ENCODE measurements around the gene FANCE.
"Not testable (repeated sequence)": the region's sequence is repeated elsewhere in the genome, so short reads cannot be mapped to it uniquely, and the experiment has no call there.

The FANCE gene

DNA sequence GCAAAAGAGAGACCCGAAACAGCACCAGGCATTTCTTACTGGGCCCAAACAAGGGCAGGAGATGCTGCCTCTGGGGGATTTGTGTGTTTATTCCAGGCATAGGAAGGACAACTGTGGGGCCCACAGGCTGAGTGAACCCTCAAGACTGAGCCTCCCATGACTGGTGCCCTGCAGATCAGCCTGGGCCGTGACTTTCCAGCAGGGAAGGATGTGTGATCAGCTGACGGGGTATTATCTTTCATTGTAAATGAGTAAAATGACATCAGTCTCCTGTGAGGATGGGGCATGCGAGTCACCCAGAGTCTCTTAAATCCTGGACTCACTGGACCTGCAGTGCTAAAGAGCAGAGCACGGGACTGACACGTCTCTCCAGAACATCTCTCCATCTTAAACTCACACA lies 48.6 kb downstream of the FANCE start:
- no peak for DNase-seq

DNA sequence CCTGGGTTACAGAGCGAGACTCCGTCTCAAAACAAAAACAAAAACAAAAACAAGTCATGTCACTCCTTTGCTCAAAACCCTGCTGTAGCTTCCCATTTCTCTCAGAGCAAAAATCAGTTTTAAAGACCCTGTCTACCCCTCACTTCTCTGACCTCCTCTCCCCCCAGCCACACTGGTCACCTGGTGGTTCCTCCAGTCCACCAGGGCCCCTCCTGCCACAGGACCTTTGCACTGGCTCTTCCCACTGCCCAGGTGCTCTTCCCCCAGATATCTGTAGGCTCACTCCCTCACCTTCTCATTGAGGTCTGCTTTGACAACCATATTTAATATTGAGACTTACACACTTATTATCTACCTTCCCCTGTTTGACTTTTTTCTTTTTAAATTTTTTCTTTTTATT lies 49.6 kb downstream of the FANCE start:
- DNase-seq: no peak

GRCh38 chr6:35503534-35503933 lies 51.4 kb downstream of the FANCE start:
- DNase-seq: no peak

- DNase-seq: no peak
Measured at GRCh38 chr6:35505999-35506412, 53.9 kb downstream of the FANCE start.

- no peak for DNase-seq
Measured at GRCh38 chr6:35506536-35506935, 54.4 kb downstream of the FANCE start.

- DNase-seq: no peak
Measured at GRCh38 chr6:35507221-35507620, 55.1 kb downstream of the FANCE start.

- DNase-seq: no peak
Measured at GRCh38 chr6:35508027-35508426, 55.9 kb downstream of the FANCE start.

DNA sequence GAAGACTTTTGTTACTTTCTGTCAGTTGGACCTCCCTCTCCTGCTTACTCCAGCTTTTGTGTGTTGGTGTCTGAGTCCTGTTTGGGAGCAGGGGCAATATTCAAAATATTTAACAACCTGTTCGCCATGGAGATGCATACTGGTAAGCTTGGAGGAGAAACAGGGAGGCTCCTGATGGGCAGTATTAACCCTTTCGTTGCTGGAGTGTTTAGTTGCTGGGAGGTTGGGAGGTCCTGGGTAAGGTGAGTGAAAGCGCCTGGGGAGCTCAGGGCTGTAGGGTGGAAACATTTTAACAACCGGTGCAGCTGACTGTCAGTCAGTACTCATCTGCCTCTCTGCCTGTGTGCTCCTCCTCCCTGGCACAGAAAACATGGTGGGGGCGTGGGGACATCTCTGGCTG lies 56.4 kb downstream of the FANCE start:
- no peak for DNase-seq

DNA sequence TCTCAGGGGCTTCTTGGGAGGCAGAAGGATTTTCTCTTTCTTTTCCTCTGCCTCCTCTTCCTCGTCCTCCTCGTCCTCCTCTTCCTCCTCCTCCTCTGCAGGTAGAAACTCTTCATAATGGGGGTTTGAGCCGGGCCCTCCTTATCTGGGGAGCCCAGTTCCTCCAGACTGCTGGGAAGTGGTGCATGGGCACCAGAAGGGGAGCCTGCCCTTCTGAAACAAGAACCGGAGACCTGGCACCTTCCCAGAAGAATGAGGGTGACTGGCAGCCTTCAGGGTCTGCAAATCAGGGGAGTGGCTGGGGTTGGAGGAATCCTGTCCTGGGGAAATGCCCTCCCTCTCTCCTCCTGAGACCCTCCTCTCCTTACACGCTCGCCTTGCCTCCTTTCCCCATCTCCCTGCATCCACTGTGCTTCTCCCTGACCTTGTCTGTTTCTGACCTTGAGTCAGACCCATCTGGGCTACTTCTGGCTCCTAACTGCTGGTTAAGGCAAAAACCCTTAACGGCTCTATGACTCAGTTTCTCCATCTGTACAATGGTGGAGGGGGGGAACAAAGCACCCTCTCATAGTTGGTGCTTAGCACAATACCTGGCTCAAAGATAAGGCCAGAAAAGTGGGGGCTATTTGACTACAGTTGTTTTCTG lies 58.9 kb downstream of the FANCE start:
- no peak for DNase-seq

- no peak for DNase-seq
Measured at GRCh38 chr6:35511562-35511941, 59.4 kb downstream of the FANCE start.

DNA sequence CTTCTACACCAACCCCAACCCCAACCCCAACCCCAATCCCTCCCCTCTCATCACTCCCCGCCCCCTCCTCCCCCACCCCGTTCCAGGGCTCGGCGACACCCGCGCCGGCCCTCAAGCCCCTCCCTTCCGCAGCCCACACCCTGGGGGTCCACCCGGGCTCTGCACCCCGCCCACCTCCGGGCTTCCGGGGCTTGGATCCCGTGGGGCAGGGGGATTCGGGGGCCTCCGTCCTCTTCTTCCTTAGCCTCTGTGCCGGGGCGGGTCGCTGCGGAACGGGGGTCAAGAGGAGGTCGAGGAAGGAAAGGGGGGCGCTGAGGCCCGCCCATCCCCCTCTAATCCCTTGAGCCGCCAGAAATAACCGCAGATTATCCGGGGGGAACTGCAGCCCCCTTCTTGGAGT lies 59.9 kb downstream of the FANCE start:
- no peak for DNase-seq

DNA sequence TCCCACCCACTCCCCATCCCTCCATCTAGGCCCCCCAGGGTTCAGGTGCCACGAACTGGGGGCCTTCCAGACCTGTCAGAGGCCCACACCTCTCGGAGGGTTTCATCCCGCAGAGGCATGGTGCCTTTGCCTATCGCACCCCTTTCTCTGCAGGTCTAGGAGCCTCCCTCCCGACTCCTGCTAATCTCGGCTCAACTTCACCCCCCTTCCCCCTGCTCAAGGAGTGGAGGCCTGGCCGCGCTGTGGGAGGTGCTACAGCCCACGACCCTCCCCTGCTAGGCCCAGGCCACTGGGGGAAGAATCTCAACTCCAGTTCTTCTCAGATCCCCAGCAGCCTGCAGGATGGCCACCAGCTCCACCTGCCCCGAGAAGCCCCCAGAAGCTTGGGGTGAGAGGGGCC lies 60.6 kb downstream of the FANCE start, which contains the start of gene TULP1:
Gene TULP1, minus strand, starts transcription at position 157 of the 400 bp plus-strand sequence. Its CDS starts 38 bp downstream, at position 119.
- DNase-seq: no peak

DNA sequence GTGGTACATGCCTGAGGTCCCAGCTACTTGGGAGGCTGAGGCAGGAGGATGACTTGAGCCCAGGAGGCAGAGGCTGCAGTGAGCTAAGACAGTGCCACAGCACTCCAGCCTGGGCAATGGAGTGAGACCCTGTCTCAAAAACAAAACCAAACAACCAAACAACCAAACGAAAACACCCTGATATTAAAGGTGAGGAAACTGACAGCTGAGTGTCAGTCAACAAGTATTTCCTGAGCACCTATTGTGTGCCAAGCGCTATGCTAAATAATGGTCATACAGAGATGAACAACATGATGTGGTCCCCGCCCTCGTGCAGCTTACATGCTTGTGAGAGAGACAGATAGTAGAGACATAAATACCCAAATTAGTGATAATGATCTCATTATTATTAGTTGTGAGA lies 62.4 kb downstream of the FANCE start:
- no peak for DNase-seq

DNA sequence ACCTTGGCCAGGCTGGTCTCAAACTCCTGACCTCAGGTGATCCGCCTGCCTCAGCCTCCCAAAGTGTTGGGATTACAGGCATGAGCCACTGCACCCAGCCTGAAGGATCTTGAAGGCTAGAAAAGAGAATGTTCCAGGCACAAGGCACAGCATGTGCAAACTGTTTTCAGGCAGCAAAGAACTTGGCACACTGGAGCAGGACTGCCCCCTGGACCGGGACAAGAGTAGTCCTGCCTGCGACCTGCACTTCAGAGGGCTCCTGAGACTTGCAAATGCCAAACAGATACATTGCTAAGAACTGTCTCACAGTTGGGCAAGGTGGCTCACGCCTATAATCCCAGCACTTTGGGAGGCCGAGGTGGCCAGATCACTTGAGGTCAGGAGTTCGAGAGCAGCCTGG lies 63.8 kb downstream of the FANCE start:
- DNase-seq: not testable (repeated sequence)

Data from GOT3 (cell line).